Mesendoderm (in vitro differentiated cells): ENCODE results near the gene CERKL.

Experiments used
- DNase-seq: peaks from one replicate; pipeline ENCODE4 v3.0.0; 2013
- H2AK5ac ChIP-seq: 2 replicates; pipeline ENCODE4 v1.6.1; 2013; ENCODE audit warnings: low read length, inconsistent platforms
- H2BK120ac ChIP-seq: 2 replicates; pipeline ENCODE4 v1.6.1; 2013; ENCODE audit warnings: low read depth, mild to moderate bottlenecking, low read length, moderate library complexity, mixed read lengths
- H2BK15ac ChIP-seq: replicated peaks from 2 replicates; pipeline ENCODE4 v1.6.1; 2013; ENCODE audit warnings: low read depth, mild to moderate bottlenecking, moderate library complexity
- H2BK5ac ChIP-seq: 2 replicates; pipeline ENCODE4 v1.6.1; 2013; ENCODE audit warnings: low read length, inconsistent platforms
- H3K18ac ChIP-seq: 2 replicates; pipeline ENCODE4 v1.6.1; 2013; ENCODE audit warnings: mild to moderate bottlenecking, low read length, mixed read lengths
- H3K23ac ChIP-seq: one replicate; pipeline ENCODE4 v1.6.1; 2013; ENCODE audit warnings: low read length
- H3K27ac ChIP-seq: 2 replicates; pipeline ENCODE4 v1.5.1; 2013; ENCODE audit warnings: low read depth, mild to moderate bottlenecking, inconsistent platforms, low read length, moderate library complexity
- H3K27me3 ChIP-seq: 2 replicates; pipeline ENCODE4 v1.6.1; 2013; ENCODE audit warnings: low read length, control low read depth, mild to moderate bottlenecking, inconsistent platforms; ENCODE audit not compliant: insufficient read depth, poor library complexity
- H3K36me3 ChIP-seq: 2 replicates; pipeline ENCODE4 v1.6.1; 2013; ENCODE audit warnings: low read length, inconsistent platforms; ENCODE audit not compliant: control insufficient read depth, insufficient read depth
- H3K4ac ChIP-seq: one replicate; pipeline ENCODE4 v1.6.1; 2013; ENCODE audit warnings: low read depth, mild to moderate bottlenecking, low read length, moderate library complexity
- H3K4me1 ChIP-seq: 2 replicates; pipeline ENCODE4 v1.6.1; 2013; ENCODE audit warnings: low read depth, low read length, inconsistent platforms; ENCODE audit not compliant: control insufficient read depth
- H3K4me2 ChIP-seq: 2 replicates; pipeline ENCODE4 v1.6.1; 2013; ENCODE audit warnings: low read length
- H3K4me3 ChIP-seq: 2 replicates; pipeline ENCODE4 v1.5.1; 2013; ENCODE audit warnings: mild to moderate bottlenecking, low read length
- H3K56ac ChIP-seq: one replicate; pipeline ENCODE4 v1.6.1; 2013; ENCODE audit warnings: low read length
- H3K79me1 ChIP-seq: 2 replicates; pipeline ENCODE4 v1.6.1; 2013; ENCODE audit warnings: low read length, inconsistent platforms
- H3K79me2 ChIP-seq: 2 replicates; pipeline ENCODE4 v1.6.1; 2013; ENCODE audit warnings: mild to moderate bottlenecking, low read length; ENCODE audit not compliant: control insufficient read depth, insufficient read depth
- H3K9ac ChIP-seq: 2 replicates; pipeline ENCODE4 v1.6.1; 2013; ENCODE audit warnings: low read length, inconsistent platforms
- H4K5ac ChIP-seq: one replicate; pipeline ENCODE4 v1.6.1; 2013; ENCODE audit warnings: low read length
- H4K8ac ChIP-seq: one replicate; pipeline ENCODE4 v1.6.1; 2013; ENCODE audit warnings: low read depth, mild to moderate bottlenecking, control low read depth, low read length, moderate library complexity
- WGBS: extraction: QIAGEN DNeasy Blood & Tissue Kit; methylation state at CpG from one replicate; pipeline ENCODE4 v1.1.7; 2013; ENCODE audit warnings: low lambda C conversion rate, missing lambda C conversion rate; ENCODE audit not compliant: insufficient coverage; ENCODE audit errors: extremely low coverage; 5-methylcytosine and 5-hydroxymethylcytosine counted together

CERKL gene

GRCh38 chr2:181694271-181694670 is 37.4 kb upstream of the CERKL start:
- Histone ChIP-seq H3K56ac (no peak overlapping the region), H2BK120ac (no peak overlapping the region), H3K9ac (no peak overlapping the region), H3K27me3 (peaks cover 2% of the 10 kb centered on the region), H4K8ac (no peak overlapping the region), H3K27ac (no peak overlapping the region), H2AK5ac (no peak overlapping the region), H3K79me1 (no peaks in the 10 kb centered on the region), H3K36me3 (no peaks in the 10 kb centered on the region), H3K4me2 (no peak overlapping the region), H4K5ac (no peak overlapping the region), H3K4me3 (no peak overlapping the region), H3K79me2 (no peaks in the 10 kb centered on the region), H3K4me1 (no peaks in the 10 kb centered on the region), H2BK5ac (no peak overlapping the region), H2BK15ac (no peak overlapping the region), H3K18ac (no peak overlapping the region), H3K4ac (no peak overlapping the region), H3K23ac (no peak overlapping the region)
- no CpG with 5 or more reads among the region's 17 CpGs for WGBS
- no peak for DNase-seq

- Histone ChIP-seq H2AK5ac (no peak overlapping the region), H3K79me2 (no peaks in the 10 kb centered on the region), H3K4me2 (no peak overlapping the region), H3K56ac (no peak overlapping the region), H3K4me1 (no peaks in the 10 kb centered on the region), H3K27me3 (peaks cover 14% of the 10 kb centered on the region), H3K18ac (no peak overlapping the region), H4K8ac (no peak overlapping the region), H4K5ac (no peak overlapping the region), H3K9ac (no peak overlapping the region), H3K23ac (no peak overlapping the region), H2BK5ac (no peak overlapping the region), H3K79me1 (no peaks in the 10 kb centered on the region), H3K27ac (no peak overlapping the region), H3K4me3 (no peak overlapping the region), H3K36me3 (no peaks in the 10 kb centered on the region), H3K4ac (no peak overlapping the region), H2BK120ac (no peak overlapping the region), H2BK15ac (no peak overlapping the region)
- no CpG with 5 or more reads among the region's 2 CpGs for WGBS
- DNase-seq, result no peak
Measured at GRCh38 chr2:181690860-181691259, 34.0 kb upstream of the CERKL start.

GRCh38 chr2:181686576-181687185 is 29.8 kb upstream of the CERKL start:
- Histone ChIP-seq H3K79me2 (no peaks in the 10 kb centered on the region), H2BK15ac (no peak overlapping the region), H3K36me3 (no peaks in the 10 kb centered on the region), H2AK5ac (no peak overlapping the region), H3K79me1 (no peaks in the 10 kb centered on the region), H3K18ac (no peak overlapping the region), H3K23ac (no peak overlapping the region), H3K4ac (no peak overlapping the region), H3K4me3 (no peak overlapping the region), H4K5ac (no peak overlapping the region), H2BK120ac (no peak overlapping the region), H3K4me2 (no peak overlapping the region), H4K8ac (no peak overlapping the region), H3K9ac (no peak overlapping the region), H3K27me3 (peaks cover 48% of the 10 kb centered on the region), H3K27ac (no peak overlapping the region), H3K56ac (no peak overlapping the region), H2BK5ac (no peak overlapping the region), H3K4me1 (no peaks in the 10 kb centered on the region)
- no peak for DNase-seq
- WGBS, result no CpG with 5 or more reads among the region's 6 CpGs

GRCh38 chr2:181685150-181685688 is 28.3 kb upstream of the CERKL start:
- no peaks in the 10 kb centered on the region for H3K79me1 ChIP-seq
- H2BK120ac ChIP-seq, result no peak overlapping the region
- no peak overlapping the region for H3K56ac ChIP-seq
- no peak overlapping the region for H3K18ac ChIP-seq
- DNase-seq, result peak; percentile 83
- no peak overlapping the region for H3K4ac ChIP-seq
- H3K23ac ChIP-seq, result no peak overlapping the region
- no peak overlapping the region for H4K5ac ChIP-seq
- no peak overlapping the region for H3K27ac ChIP-seq
- WGBS, result no CpG with 5 or more reads among the region's 21 CpGs
- H3K4me3 ChIP-seq, result no peak overlapping the region
- H3K4me1 ChIP-seq, result no peaks in the 10 kb centered on the region
- H2BK5ac ChIP-seq, result no peak overlapping the region
- no peak overlapping the region for H3K4me2 ChIP-seq
- no peaks in the 10 kb centered on the region for H3K79me2 ChIP-seq
- H3K36me3 ChIP-seq, result no peaks in the 10 kb centered on the region
- no peak overlapping the region for H2AK5ac ChIP-seq
- H3K27me3 ChIP-seq, result peaks cover 61% of the 10 kb centered on the region
- no peak overlapping the region for H2BK15ac ChIP-seq
- no peak overlapping the region for H4K8ac ChIP-seq
- no peak overlapping the region for H3K9ac ChIP-seq

- H3K27me3 ChIP-seq, result peaks cover 65% of the 10 kb centered on the region
- no peak overlapping the region for H3K56ac ChIP-seq
- DNase-seq, result no peak
- H3K9ac ChIP-seq, result no peak overlapping the region
- no peak overlapping the region for H3K23ac ChIP-seq
- H2BK15ac ChIP-seq, result no peak overlapping the region
- no peaks in the 10 kb centered on the region for H3K4me1 ChIP-seq
- no peak overlapping the region for H3K18ac ChIP-seq
- H4K5ac ChIP-seq, result no peak overlapping the region
- no peak overlapping the region for H2AK5ac ChIP-seq
- H3K4me3 ChIP-seq, result no peak overlapping the region
- no peaks in the 10 kb centered on the region for H3K79me2 ChIP-seq
- H3K4me2 ChIP-seq, result no peak overlapping the region
- no peak overlapping the region for H3K27ac ChIP-seq
- no peak overlapping the region for H2BK120ac ChIP-seq
- no CpG with 5 or more reads among the region's 26 CpGs for WGBS
- no peaks in the 10 kb centered on the region for H3K79me1 ChIP-seq
- no peaks in the 10 kb centered on the region for H3K36me3 ChIP-seq
- H4K8ac ChIP-seq, result no peak overlapping the region
- H2BK5ac ChIP-seq, result no peak overlapping the region
- no peak overlapping the region for H3K4ac ChIP-seq
Measured at GRCh38 chr2:181684454-181685149, 27.7 kb upstream of the CERKL start.
